ENCODE data around the gene DHX40. TPM values are rescaled to one million over a fixed set of nuclear protein-coding genes. Genes with fewer than 3 reads are reported as not detected.

The DHX40 gene
- total and polyA plus RNA-seq, 2 of the 13 experiments (the other 11 are each of a cell fraction or from before 2014, with no cell fraction given), result 22.2 to 37.0 TPM

DNA sequence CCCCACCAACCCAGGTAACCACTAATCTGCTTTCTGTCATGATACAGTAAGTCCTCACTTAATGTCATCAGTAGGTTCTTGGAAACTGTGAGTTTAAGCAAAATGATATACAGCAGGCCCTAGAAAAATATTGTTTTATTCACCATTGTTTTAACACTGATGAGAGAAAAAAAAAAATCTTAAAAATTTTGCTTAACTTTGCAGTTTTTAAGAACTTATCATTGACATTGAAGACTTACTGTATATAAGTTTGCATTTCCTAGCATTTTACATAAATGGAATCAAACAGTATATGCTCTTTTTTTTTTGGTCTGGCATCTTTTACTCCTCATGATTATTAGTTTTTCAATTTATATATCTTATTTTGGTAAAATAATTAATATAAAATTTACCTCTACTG lies 34.8 kb downstream of the DHX40 start:
- no peaks in the 10 kb centered on the region for H4K20me1 ChIP-seq (ENCODE audit: insufficient read depth, low read length)
- H3K4me3 ChIP-seq (replicated peaks in 1 of 3; ENCODE audit: insufficient read depth in 1 of 3, low read depth in 2 of 3, low read length in 3 of 3), result no peak overlapping the region
- FAIRE-seq (no peak), ATAC-seq (no peak), DNase-seq (ENCODE audit: low spot score) (no peak)
- no peak overlapping the region for H3K9ac ChIP-seq (ENCODE audit: insufficient read depth, low read depth, low read length)
- in situ Hi-C loops (cut with HindIII; ENCODE audit: extremely low pct_ligation_motif_present, low pct_unique_long_range_greater_than_20kb) (no loop called here), intact Hi-C loops (cut with micrococcal nuclease; ENCODE audit: unreplicated experiment) (no loop called here)
- peaks cover 6 to 12% of the 10 kb centered on the region in 2 experiments for H3K36me3 ChIP-seq (replicated peaks in 1 of 2; ENCODE audit: control insufficient read depth in 1 of 2, insufficient read depth in 2 of 2, low read length in 2 of 2)
- H3K27me3 ChIP-seq (ENCODE audit: control insufficient read depth in 1 of 2, insufficient read depth in 2 of 2, low read length in 2 of 2), result no peaks in the 10 kb centered on the region
- no peaks in the 10 kb centered on the region for H3K9me3 ChIP-seq (ENCODE audit: low read length)
- ChIA-PET CTCF (ENCODE audit: low intra/inter-chr PET ratio, low total read pairs) (no interaction called here), POLR2A (no interaction called here)
- TF ChIP-seq MAFK (conservative IDR thresholded peaks at IDR 0.05 in 1 of 2, IDR thresholded peaks at IDR 0.05 in 1 of 2; ENCODE audit: low read length in 2 of 2) (peak in 1 of 2 experiments; percentile 64; a peak in 2 of 4 replicates), SATB2 (CRISPR knock-in tag; IDR thresholded peaks at IDR 0.05) (no peak), SIX4 (CRISPR knock-in tag; IDR thresholded peaks at IDR 0.05) (no peak)
- no peak overlapping the region for H2AFZ ChIP-seq (ENCODE audit: low read length)
- no peak overlapping the region for H3K4me2 ChIP-seq (ENCODE audit: low read depth, low read length)
- no peaks in the 10 kb centered on the region for H3K4me1 ChIP-seq (ENCODE audit: insufficient read depth, low read length)
- H3K79me2 ChIP-seq (ENCODE audit: insufficient read depth, low read length), result no peaks in the 10 kb centered on the region
- no TSS peak for BruUV-seq (replicated peaks)
- no peak overlapping the region for H3K27ac ChIP-seq (ENCODE audit: extremely low read length, insufficient read depth, low read length)

DNA sequence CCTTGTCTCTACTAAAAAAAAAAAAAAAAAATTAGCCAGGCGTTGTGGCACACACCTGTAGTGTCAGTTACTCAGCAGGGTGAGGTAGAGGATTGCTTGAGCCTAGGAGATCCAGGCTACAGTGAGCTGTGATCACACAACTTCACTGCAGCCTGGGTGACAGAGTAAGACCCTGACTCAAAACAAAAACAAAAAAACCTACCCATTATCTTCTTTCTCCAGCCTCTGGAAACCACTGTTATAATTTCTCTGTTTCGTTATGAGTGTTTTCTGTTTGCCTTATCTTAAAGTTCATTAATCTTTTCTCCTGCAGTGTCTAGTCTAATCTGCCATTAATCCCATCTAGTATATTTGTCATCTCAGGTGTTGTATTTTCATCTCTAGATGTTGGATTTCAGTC lies 35.7 kb downstream of the DHX40 start:
- WGBS (ENCODE audit: low lambda C conversion rate), result 97% methylated on average over 2 of the region's 2 CpGs

More for the DNA sequence above, 35.7 kb downstream of the DHX40 start:
- Histone ChIP-seq H3K9me3 (ENCODE audit: low read length) (no peaks in the 10 kb centered on the region), H3K27me3 (ENCODE audit: control insufficient read depth in 1 of 2, insufficient read depth in 2 of 2, low read length in 2 of 2) (no peaks in the 10 kb centered on the region), H3K9ac (ENCODE audit: insufficient read depth, low read depth, low read length) (no peak overlapping the region), H3K4me1 (ENCODE audit: insufficient read depth, low read length) (no peaks in the 10 kb centered on the region), H3K4me3 (replicated peaks in 1 of 3; ENCODE audit: insufficient read depth in 1 of 3, low read depth in 2 of 3, low read length in 3 of 3) (no peak overlapping the region), H3K79me2 (ENCODE audit: insufficient read depth, low read length) (no peaks in the 10 kb centered on the region), H3K36me3 (replicated peaks in 1 of 2; ENCODE audit: control insufficient read depth in 1 of 2, insufficient read depth in 2 of 2, low read length in 2 of 2) (peaks cover 9 to 21% of the 10 kb centered on the region in 2 experiments), H4K20me1 (ENCODE audit: insufficient read depth, low read length) (no peaks in the 10 kb centered on the region), H3K27ac (ENCODE audit: extremely low read length, insufficient read depth, low read length) (no peak overlapping the region), H3K4me2 (ENCODE audit: low read depth, low read length) (no peak overlapping the region), H2AFZ (ENCODE audit: low read length) (no peak overlapping the region)
- ATAC-seq (no peak), DNase-seq (ENCODE audit: low spot score) (no peak), FAIRE-seq (no peak)
- in situ Hi-C loops (cut with HindIII; ENCODE audit: extremely low pct_ligation_motif_present, low pct_unique_long_range_greater_than_20kb) (no loop called here), intact Hi-C loops (cut with micrococcal nuclease; ENCODE audit: unreplicated experiment) (no loop called here)
- CTCF ChIA-PET (ENCODE audit: low intra/inter-chr PET ratio, low total read pairs), result no interaction called here
- POLR2A ChIA-PET, result no interaction called here
- BruUV-seq (replicated peaks), result no TSS peak
- TF ChIP-seq ZFP36L2 (CRISPR knock-in tag; IDR thresholded peaks at IDR 0.05) (no peak), DPF2 (CRISPR knock-in tag; IDR thresholded peaks at IDR 0.05; ENCODE audit: borderline replicate concordance, low read depth) (no peak), ZNF670 (CRISPR knock-in tag; IDR thresholded peaks at IDR 0.05; ENCODE audit: borderline replicate concordance) (no peak), ZNF230 (CRISPR knock-in tag; IDR thresholded peaks at IDR 0.05) (no peak), HBP1 (CRISPR knock-in tag; IDR thresholded peaks at IDR 0.05; ENCODE audit: low read depth) (no peak)

Data from HepG2 (cell line).